ENCODE measurements around the gene URB2. TPM values are rescaled to one million over a fixed set of nuclear protein-coding genes. Genes with fewer than 3 reads are reported as not detected.
A peak's percentile ranks its signal among the peaks of the same experiment; 100 is the strongest.

Gene URB2
- total RNA-seq: 10 to 100 TPM in 3 of 5 donors, 1 to 10 TPM in 2; 8.5 to 13.7 (median 12.7) TPM
- 10.6 TPM for total RNA-seq (2013)
- total RNA-seq: 19.3 to 389 (median 30.8) reads per million in 29 experiments

- Histone ChIP-seq H3K4me1 (ENCODE audit: control insufficient read depth in 1 of 2, extremely low read depth in 1 of 2, insufficient read depth in 2 of 2, low read length in 2 of 2) (peaks cover 14 to 25% of the 10 kb centered on the region in 2 experiments), H3K36me3 (ENCODE audit: control insufficient read depth in 2 of 2, extremely low read depth in 1 of 2, insufficient read depth in 1 of 2, low read length in 1 of 2) (peaks cover 0 to 3% of the 10 kb centered on the region in 2 donors), H3K4me3 (ENCODE audit: control insufficient read depth in 1 of 2, extremely low read depth in 1 of 2, low read length in 1 of 2) (peak within 1 kb of the TSS; percentile 90 to 97), H3K27me3 (replicated peaks in 1 of 2; ENCODE audit: control insufficient read depth in 2 of 2, extremely low read depth in 1 of 2, insufficient read depth in 2 of 2, low read length in 1 of 2) (no peaks in the 10 kb centered on the region), H3K9me3 (no peaks in the 10 kb centered on the region), H3K27ac (ENCODE audit: low read length) (peak within 1 kb of the TSS; percentile 71)
- Mint-ChIP-seq H3K27me3 (no peaks in the 10 kb centered on the region), H3K9me3 (no peaks in the 10 kb centered on the region), H3K4me3 (peak within 1 kb of the TSS; percentile 92 to 98 (median 98)), H3K36me3 (peaks cover 8% of the 10 kb centered on the region), H3K4me1 (peaks cover 56 to 64% (median 63%) of the 10 kb centered on the region in 3 donors), H3K27ac (peak within 1 kb of the TSS; percentile 93 to 96)
- DNase-seq (peak; percentile 67 to 91 (median 80)), ATAC-seq (replicated peaks in 1 of 4) (peak; percentile 91 to 93 (median 92))
- under 1% methylated on average over 94 of the region's 97 CpGs for WGBS (ENCODE audit: insufficient coverage)
- POLR2A ChIA-PET: no interaction called here
- CTCF ChIA-PET: interaction anchor here in 1 of 2 donors (1.1 kb wide), 1 partner anchor 1017 kb away, joined by 3 read pairs; no protein-coding TSS in a partner anchor
Observed at GRCh38 chr1:229625915-229626831, at the start of gene URB2, which contains the start of gene TAF5L. Gene URB2 (plus strand): TSS chr1:229626247. CDS start chr1:229627634, 1,387 bp downstream. Gene TAF5L (minus strand): TSS chr1:229626122. CDS start chr1:229614482, 11,640 bp downstream.

GRCh38 chr1:229578168-229579058, 47.6 kb upstream of the URB2 start:
- ATAC-seq (replicated peaks in 1 of 4): no peak
- Mint-ChIP-seq H3K4me1 (peaks cover 0 to 4% (median 0%) of the 10 kb centered on the region in 3 donors), H3K36me3 (no peaks in the 10 kb centered on the region), H3K9me3 (no peaks in the 10 kb centered on the region), H3K27ac (no peak overlapping the region), H3K27me3 (peaks cover 4 to 13% of the 10 kb centered on the region in 2 donors), H3K4me3 (no peak overlapping the region)
- CTCF ChIA-PET: no interaction called here
- Histone ChIP-seq H3K27me3 (replicated peaks in 1 of 2; ENCODE audit: control insufficient read depth in 2 of 2, extremely low read depth in 1 of 2, insufficient read depth in 2 of 2, low read length in 1 of 2) (peaks cover 0 to 4% of the 10 kb centered on the region in 2 experiments), H3K27ac (ENCODE audit: low read length) (no peak overlapping the region), H3K9me3 (no peaks in the 10 kb centered on the region), H3K4me1 (ENCODE audit: control insufficient read depth in 1 of 2, extremely low read depth in 1 of 2, insufficient read depth in 2 of 2, low read length in 2 of 2) (no peaks in the 10 kb centered on the region), H3K4me3 (ENCODE audit: control insufficient read depth in 1 of 2, extremely low read depth in 1 of 2, low read length in 1 of 2) (no peak overlapping the region), H3K36me3 (ENCODE audit: control insufficient read depth in 2 of 2, extremely low read depth in 1 of 2, insufficient read depth in 1 of 2, low read length in 1 of 2) (no peaks in the 10 kb centered on the region)
- POLR2A ChIA-PET: no interaction called here
- DNase-seq: no peak
- 86% methylated on average over 5 of the region's 14 CpGs for WGBS (ENCODE audit: insufficient coverage)

- ChIA-PET POLR2A (no interaction called here), CTCF (no interaction called here)
- DNase-seq (no peak), ATAC-seq (replicated peaks in 1 of 4) (no peak)
- Histone ChIP-seq H3K27me3 (replicated peaks in 1 of 2; ENCODE audit: control insufficient read depth in 2 of 2, extremely low read depth in 1 of 2, insufficient read depth in 2 of 2, low read length in 1 of 2) (peaks cover 0 to 4% of the 10 kb centered on the region in 2 experiments), H3K27ac (ENCODE audit: low read length) (no peak overlapping the region), H3K9me3 (no peaks in the 10 kb centered on the region), H3K4me1 (ENCODE audit: control insufficient read depth in 1 of 2, extremely low read depth in 1 of 2, insufficient read depth in 2 of 2, low read length in 2 of 2) (no peaks in the 10 kb centered on the region), H3K4me3 (ENCODE audit: control insufficient read depth in 1 of 2, extremely low read depth in 1 of 2, low read length in 1 of 2) (no peak overlapping the region), H3K36me3 (ENCODE audit: control insufficient read depth in 2 of 2, extremely low read depth in 1 of 2, insufficient read depth in 1 of 2, low read length in 1 of 2) (no peaks in the 10 kb centered on the region)
- H3K27me3 Mint-ChIP-seq: peaks cover 4 to 6% of the 10 kb centered on the region in 2 donors
- no peak overlapping the region for H3K4me3 Mint-ChIP-seq
- no peak overlapping the region for H3K27ac Mint-ChIP-seq
- no peaks in the 10 kb centered on the region for H3K9me3 Mint-ChIP-seq
- WGBS (ENCODE audit: insufficient coverage): 91% methylated on average over 6 of the region's 9 CpGs
- H3K4me1 Mint-ChIP-seq: peaks cover 0 to 4% (median 0%) of the 10 kb centered on the region in 3 donors
- no peaks in the 10 kb centered on the region for H3K36me3 Mint-ChIP-seq
Observed at GRCh38 chr1:229579059-229579673, 46.9 kb upstream of the URB2 start.

- no peak for DNase-seq
- POLR2A ChIA-PET: no interaction called here
Observed at GRCh38 chr1:229581485-229581884, 44.6 kb upstream of the URB2 start.

GRCh38 chr1:229582011-229582694, 43.9 kb upstream of the URB2 start:
- H3K27ac Mint-ChIP-seq: no peak overlapping the region
- no peaks in the 10 kb centered on the region for H3K36me3 Mint-ChIP-seq
- no peaks in the 10 kb centered on the region for H3K9me3 Mint-ChIP-seq
- 92% methylated on average over 7 of the region's 11 CpGs for WGBS (ENCODE audit: insufficient coverage)
- Histone ChIP-seq H3K36me3 (ENCODE audit: control insufficient read depth in 2 of 2, extremely low read depth in 1 of 2, insufficient read depth in 1 of 2, low read length in 1 of 2) (no peaks in the 10 kb centered on the region), H3K27ac (ENCODE audit: low read length) (no peak overlapping the region), H3K4me3 (ENCODE audit: control insufficient read depth in 1 of 2, extremely low read depth in 1 of 2, low read length in 1 of 2) (no peak overlapping the region), H3K4me1 (ENCODE audit: control insufficient read depth in 1 of 2, extremely low read depth in 1 of 2, insufficient read depth in 2 of 2, low read length in 2 of 2) (no peaks in the 10 kb centered on the region), H3K9me3 (no peaks in the 10 kb centered on the region), H3K27me3 (replicated peaks in 1 of 2; ENCODE audit: control insufficient read depth in 2 of 2, extremely low read depth in 1 of 2, insufficient read depth in 2 of 2, low read length in 1 of 2) (peaks cover 0 to 4% of the 10 kb centered on the region in 2 experiments)
- no peak for DNase-seq
- H3K4me1 Mint-ChIP-seq: peaks cover 0 to 4% (median 0%) of the 10 kb centered on the region in 3 donors
- no peak overlapping the region for H3K4me3 Mint-ChIP-seq
- ATAC-seq (replicated peaks in 1 of 4): no peak
- CTCF ChIA-PET: no interaction called here
- POLR2A ChIA-PET: no interaction called here
- H3K27me3 Mint-ChIP-seq: peaks cover 4 to 6% of the 10 kb centered on the region in 2 donors

More at GRCh38 chr1:229581485-229581884, 44.6 kb upstream of the URB2 start:
- H3K9me3 Mint-ChIP-seq: no peaks in the 10 kb centered on the region
- no peak overlapping the region for H3K4me3 Mint-ChIP-seq
- peaks cover 4 to 6% of the 10 kb centered on the region in 2 donors for H3K27me3 Mint-ChIP-seq
- H3K4me1 ChIP-seq (ENCODE audit: control insufficient read depth in 1 of 2, extremely low read depth in 1 of 2, insufficient read depth in 2 of 2, low read length in 2 of 2): no peaks in the 10 kb centered on the region
- H3K36me3 ChIP-seq (ENCODE audit: control insufficient read depth in 2 of 2, extremely low read depth in 1 of 2, insufficient read depth in 1 of 2, low read length in 1 of 2): no peaks in the 10 kb centered on the region
- CTCF ChIA-PET: no interaction called here
- ATAC-seq (replicated peaks in 1 of 4): no peak
- H3K4me1 Mint-ChIP-seq: peaks cover 0 to 4% (median 0%) of the 10 kb centered on the region in 3 donors
- no peak overlapping the region for H3K4me3 ChIP-seq (ENCODE audit: control insufficient read depth in 1 of 2, extremely low read depth in 1 of 2, low read length in 1 of 2)
- WGBS (ENCODE audit: insufficient coverage): no CpG with 5 or more reads among the region's 3 CpGs
- H3K36me3 Mint-ChIP-seq: no peaks in the 10 kb centered on the region
- H3K27me3 ChIP-seq (replicated peaks in 1 of 2; ENCODE audit: control insufficient read depth in 2 of 2, extremely low read depth in 1 of 2, insufficient read depth in 2 of 2, low read length in 1 of 2): peaks cover 0 to 4% of the 10 kb centered on the region in 2 experiments
- no peak overlapping the region for H3K27ac Mint-ChIP-seq
- no peak overlapping the region for H3K27ac ChIP-seq (ENCODE audit: low read length)
- H3K9me3 ChIP-seq: no peaks in the 10 kb centered on the region
